Kidney (tissue), 14 donors: Measurements from ENCODE around the gene KYNU. TPM values are rescaled to one million over a fixed set of nuclear protein-coding genes. Genes with fewer than 3 reads are reported as not detected.

Source experiments
- DNase-seq, 5 donors: peaks; one replicate each; pipeline ENCODE4 v3.0.0-alpha.2; 2013 to 2020
- FAIRE-seq: peaks from 2 replicates; lab custom pipeline; 2012; peaks lifted over from hg19 to GRCh38; lab: Jason Lieb, UNC
- H3K27ac ChIP-seq, 2 donors: one replicate each; pipeline ENCODE4 v1.7.0; 2013; ENCODE audit warnings: low read depth in 2 of 2, low read length in 2 of 2, inconsistent platforms in 1 of 2
- H3K27me3 ChIP-seq: one replicate; pipeline ENCODE4 v1.7.1; 2013; ENCODE audit warnings: low read length, inconsistent platforms; ENCODE audit not compliant: control insufficient read depth, insufficient read depth
- H3K36me3 ChIP-seq, 3 donors: one replicate each; pipeline versions ENCODE4 v1.7.0 to v1.7.1; 2013; ENCODE audit warnings: low read length in 3 of 3, control low read depth in 1 of 3, inconsistent platforms in 1 of 3; ENCODE audit not compliant: insufficient read depth in 3 of 3, control insufficient read depth in 2 of 3
- H3K4me1 ChIP-seq, 3 donors: one replicate each; pipeline versions ENCODE4 v1.7.0 to v1.7.1; 2013; ENCODE audit warnings: low read length in 3 of 3, inconsistent platforms in 1 of 3, low read depth in 1 of 3; ENCODE audit not compliant: control insufficient read depth in 2 of 3, insufficient read depth in 2 of 3
- H3K4me3 ChIP-seq, 3 donors: one replicate each; pipeline versions ENCODE4 v1.7.0 to v1.8.1; 2013; ENCODE audit warnings: low read length in 3 of 3, control low read depth in 1 of 3, inconsistent platforms in 1 of 3
- H3K9ac ChIP-seq, 3 donors: one replicate each; pipeline versions ENCODE4 v1.7.0 to v1.7.1; 2013; ENCODE audit warnings: low read length in 3 of 3, control low read depth in 1 of 3, inconsistent platforms in 1 of 3
- H3K9me3 ChIP-seq, 3 donors: one replicate each; pipeline versions ENCODE4 v1.7.0 to v1.7.1; 2013; ENCODE audit warnings: low read length in 3 of 3, control low read depth in 1 of 3, inconsistent platforms in 1 of 3; ENCODE audit not compliant: control insufficient read depth in 2 of 3, insufficient read depth in 1 of 3
- intact Hi-C: fragments of 100-400 bp; cut with DNase I; formaldehyde crosslinking; loops from one replicate; pipeline ENCODE4 v1.11.1; 2022
- polyA plus RNA-seq: library from polyadenylated mRNA; stranded (reverse); fragments of 350-450 nt; fragmentation: Illumina TruSeq; extraction: RNeasy Lipid Tissue Mini Kit (QIAGEN cat#74804); gene quantifications from one replicate; pipeline ENCODE4 v1.2.3, GENCODE V29; 2014; ENCODE audit warnings: low read depth, low replicate concordance; ENCODE audit not compliant: insufficient read depth
- total RNA-seq: library from RNA; stranded (reverse); fragmentation: NEBNext Ultra II Directional; extraction: Animal tissue kit (Norgen Biotek cat#: 25700); gene quantifications from one replicate; pipeline ENCODE4 v1.2.1, GENCODE V29; 2021
- TF ChIP-seq, protein P1 (sequence below): IDR thresholded peaks from 3 replicates; pipeline ENCODE4 v1.5.1; 2012; ENCODE audit warnings: mild to moderate bottlenecking, moderate library complexity, borderline replicate concordance; ENCODE audit not compliant: insufficient read depth; ENCODE audit errors: extremely low read depth
- donor health status: control.
- donor health status: control.
- donor health status: control.
- donor health status: control.
- donor health status: control.
- donor health status: DM: yes; HTN: yes; CAD: no.
- donor health status: Normal renal cell carcinoma (clear cell type).

The KYNU gene
- total and polyA plus RNA-seq, 2 donors from 2014 or later = 6.4 to 14.5 TPM

DNA sequence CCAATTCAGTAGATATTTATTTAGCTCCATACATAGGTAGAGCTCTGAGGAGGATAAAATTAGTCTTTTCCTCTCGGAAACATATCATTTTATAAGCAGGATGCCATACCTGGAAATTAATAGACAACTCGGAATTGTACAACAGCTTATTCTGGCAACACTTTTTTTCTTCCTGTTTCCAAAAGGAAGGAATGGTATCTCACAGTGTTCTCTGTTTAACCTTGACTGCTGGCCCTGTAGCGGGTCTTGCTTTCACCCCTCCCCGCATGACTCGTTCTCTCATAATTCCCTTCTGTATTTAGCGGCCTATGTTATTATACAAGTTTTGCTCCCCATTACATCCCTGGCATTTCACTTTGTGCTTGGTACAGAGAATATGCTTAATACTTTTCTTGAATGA, 2.5 kb upstream of the KYNU start:
- H3K9ac ChIP-seq = no peak overlapping the region
- H3K27me3 ChIP-seq = no peaks in the 10 kb centered on the region
- intact Hi-C loops = no loop called here
- no peaks in the 10 kb centered on the region for H3K9me3 ChIP-seq
- TF ChIP-seq, protein P1, sequence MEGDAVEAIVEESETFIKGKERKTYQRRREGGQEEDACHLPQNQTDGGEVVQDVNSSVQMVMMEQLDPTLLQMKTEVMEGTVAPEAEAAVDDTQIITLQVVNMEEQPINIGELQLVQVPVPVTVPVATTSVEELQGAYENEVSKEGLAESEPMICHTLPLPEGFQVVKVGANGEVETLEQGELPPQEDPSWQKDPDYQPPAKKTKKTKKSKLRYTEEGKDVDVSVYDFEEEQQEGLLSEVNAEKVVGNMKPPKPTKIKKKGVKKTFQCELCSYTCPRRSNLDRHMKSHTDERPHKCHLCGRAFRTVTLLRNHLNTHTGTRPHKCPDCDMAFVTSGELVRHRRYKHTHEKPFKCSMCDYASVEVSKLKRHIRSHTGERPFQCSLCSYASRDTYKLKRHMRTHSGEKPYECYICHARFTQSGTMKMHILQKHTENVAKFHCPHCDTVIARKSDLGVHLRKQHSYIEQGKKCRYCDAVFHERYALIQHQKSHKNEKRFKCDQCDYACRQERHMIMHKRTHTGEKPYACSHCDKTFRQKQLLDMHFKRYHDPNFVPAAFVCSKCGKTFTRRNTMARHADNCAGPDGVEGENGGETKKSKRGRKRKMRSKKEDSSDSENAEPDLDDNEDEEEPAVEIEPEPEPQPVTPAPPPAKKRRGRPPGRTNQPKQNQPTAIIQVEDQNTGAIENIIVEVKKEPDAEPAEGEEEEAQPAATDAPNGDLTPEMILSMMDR = no peak
- H3K36me3 ChIP-seq = no peaks in the 10 kb centered on the region
- H3K27ac ChIP-seq = no peak overlapping the region
- H3K4me3 ChIP-seq = no peak overlapping the region
- FAIRE-seq (no peak), DNase-seq (no peak)
- H3K4me1 ChIP-seq = no peaks in the 10 kb centered on the region

DNA sequence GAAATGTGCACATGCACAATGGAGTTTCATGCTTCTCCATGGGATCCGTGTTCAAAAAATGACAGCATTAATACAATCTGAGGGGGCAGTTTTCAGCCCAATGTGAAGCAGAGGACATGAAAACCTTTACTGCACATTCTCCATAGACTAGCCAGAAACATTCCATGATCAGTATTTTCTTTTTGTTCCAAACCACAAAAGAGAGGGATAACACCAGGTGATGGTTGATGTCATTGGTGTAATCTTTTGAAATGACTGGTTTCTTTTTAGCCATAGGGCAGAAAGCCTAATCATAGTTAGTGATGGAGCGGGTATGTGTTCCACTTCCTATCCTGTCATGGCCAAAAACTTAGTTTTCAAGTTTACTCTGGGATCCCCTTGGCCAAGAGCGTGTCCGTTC, 1.8 kb upstream of the KYNU start:
- no peak for FAIRE-seq
- intact Hi-C loops = no loop called here

DNA sequence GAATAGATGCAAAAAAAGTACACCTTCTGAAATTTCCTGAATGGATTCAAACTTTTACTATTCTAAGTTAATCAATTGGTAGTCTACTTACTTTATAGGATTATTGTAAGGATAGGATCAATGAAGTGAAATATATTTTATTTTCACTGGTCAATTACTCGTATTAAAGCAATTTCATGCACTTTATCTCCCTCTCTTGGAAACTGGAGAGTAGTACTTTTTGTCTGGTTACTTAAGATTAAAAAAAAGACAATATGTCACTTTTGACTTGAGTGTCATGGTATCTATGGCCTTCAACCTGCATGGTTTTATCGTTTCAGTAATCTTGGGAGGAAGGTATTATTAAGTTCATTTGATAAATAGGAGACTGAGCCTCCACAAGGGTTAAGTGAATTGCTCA, 1.0 kb upstream of the KYNU start:
- no peak overlapping the region for H3K4me3 ChIP-seq
- no peak overlapping the region for H3K9ac ChIP-seq
- H3K9me3 ChIP-seq = no peaks in the 10 kb centered on the region
- H3K27me3 ChIP-seq = no peaks in the 10 kb centered on the region
- H3K4me1 ChIP-seq = no peaks in the 10 kb centered on the region
- TF ChIP-seq, protein P1 = no peak
- FAIRE-seq = no peak
- intact Hi-C loops = no loop called here
- no peaks in the 10 kb centered on the region for H3K36me3 ChIP-seq
- H3K27ac ChIP-seq = no peak overlapping the region
- no peak for DNase-seq

More for the DNA sequence above, 1.8 kb upstream of the KYNU start:
- TF ChIP-seq, protein P1 = no peak
- DNase-seq = no peak
- Histone ChIP-seq H3K9ac (no peak overlapping the region), H3K4me3 (no peak overlapping the region), H3K27ac (no peak overlapping the region), H3K36me3 (no peaks in the 10 kb centered on the region), H3K4me1 (no peaks in the 10 kb centered on the region), H3K9me3 (no peaks in the 10 kb centered on the region), H3K27me3 (no peaks in the 10 kb centered on the region)
